GM21381 (cell line): ENCODE measurements around the gene RAB10.
"Not testable (repeated sequence)": the region's sequence is repeated elsewhere in the genome, so short reads cannot be mapped to it uniquely, and the experiment has no call there.

Source experiments
- ATAC-seq: cut with Tn5 transposase; IDR thresholded peaks from one replicate; pipeline ENCODE4 v1.9.1; 2021; ENCODE audit warnings: mild to moderate bottlenecking, moderate library complexity; ENCODE audit not compliant: unreplicated experiment

The RAB10 gene

DNA sequence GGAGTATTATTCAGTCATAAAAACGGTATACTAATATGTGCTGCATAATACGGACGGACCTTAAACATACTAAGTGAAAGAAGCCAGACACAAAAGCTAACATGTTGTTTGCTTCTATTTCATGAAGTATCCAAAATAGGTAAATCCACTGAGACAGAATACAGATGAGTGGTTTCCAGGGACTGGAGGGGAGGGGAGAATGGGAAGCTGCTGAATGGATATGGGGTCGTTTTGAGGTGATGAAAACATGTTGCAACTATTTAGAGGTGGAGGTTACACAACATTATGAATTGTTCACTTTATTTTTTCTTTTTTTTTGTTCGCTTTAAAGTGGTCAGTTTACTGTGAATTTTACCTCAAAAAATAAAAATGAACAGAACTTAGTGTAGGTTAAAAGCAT is 52.9 kb downstream of the RAB10 start:
- no peak for ATAC-seq

DNA sequence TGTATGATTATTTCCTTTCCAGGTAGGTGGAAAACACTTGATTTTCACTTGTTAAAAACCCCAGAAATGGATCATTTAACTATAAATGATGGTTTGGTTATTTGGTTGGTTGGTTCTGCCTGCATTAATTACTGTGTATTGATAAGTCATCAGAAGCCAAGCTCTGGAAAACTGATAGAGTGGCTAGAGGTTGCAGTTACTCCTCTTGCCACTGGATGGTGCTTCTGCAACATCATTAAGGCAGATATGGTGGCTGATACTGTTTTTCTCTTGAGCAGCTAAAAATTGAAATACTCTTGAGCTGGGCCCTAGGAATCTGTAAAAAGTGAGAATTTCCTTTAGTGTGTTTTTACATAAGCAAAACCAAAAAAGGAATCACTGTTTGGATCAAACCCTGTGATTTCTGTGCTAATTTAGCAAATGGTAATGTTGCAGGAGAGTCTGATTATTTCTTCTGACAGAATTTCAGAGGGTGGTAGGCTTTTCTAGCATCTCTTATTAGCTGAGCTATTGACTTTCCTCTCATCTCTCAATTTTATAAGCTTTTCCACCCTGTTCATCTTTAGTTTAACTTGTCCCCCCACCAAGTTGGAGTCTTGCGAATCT is 54.3 kb downstream of the RAB10 start:
- no peak for ATAC-seq

DNA sequence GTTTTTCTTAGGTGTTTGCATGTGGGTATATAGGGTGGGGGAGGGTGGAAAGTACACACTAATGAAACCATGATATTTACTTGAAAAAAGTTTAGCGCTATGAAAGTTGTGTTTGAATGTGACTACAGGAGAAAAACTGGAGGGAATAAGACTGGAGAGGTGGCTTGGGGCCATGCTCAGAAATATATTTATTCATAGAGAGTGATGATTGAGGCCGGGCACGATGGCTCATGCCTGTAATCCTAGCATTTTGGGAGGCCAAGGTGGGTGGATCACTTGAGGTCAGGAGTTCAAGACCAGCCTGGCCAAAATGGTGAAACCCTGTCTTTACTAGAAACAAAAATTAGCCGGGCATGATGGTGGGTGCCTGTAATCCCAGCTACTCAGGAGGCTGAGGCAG is 55.0 kb downstream of the RAB10 start:
- ATAC-seq = not testable (repeated sequence)

DNA sequence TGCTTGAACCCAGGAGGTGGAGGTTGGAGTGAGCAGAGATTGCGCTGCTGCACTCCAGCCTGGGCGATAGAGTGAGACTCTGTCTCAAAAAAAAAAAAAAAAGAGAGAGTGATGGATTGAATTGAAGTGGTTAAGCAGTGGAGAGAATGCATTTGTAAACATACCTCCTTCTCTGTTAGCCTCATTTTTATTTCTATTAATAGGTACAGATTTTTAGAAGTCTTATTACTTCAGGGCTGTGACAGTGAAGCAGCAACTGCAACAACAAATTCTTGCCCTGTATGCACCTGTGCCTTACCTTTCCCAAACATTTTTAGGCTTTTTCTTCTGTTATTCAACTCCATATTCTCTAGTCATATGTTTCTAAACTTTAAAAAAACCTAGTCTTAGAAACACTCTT is 55.5 kb downstream of the RAB10 start:
- no peak for ATAC-seq

DNA sequence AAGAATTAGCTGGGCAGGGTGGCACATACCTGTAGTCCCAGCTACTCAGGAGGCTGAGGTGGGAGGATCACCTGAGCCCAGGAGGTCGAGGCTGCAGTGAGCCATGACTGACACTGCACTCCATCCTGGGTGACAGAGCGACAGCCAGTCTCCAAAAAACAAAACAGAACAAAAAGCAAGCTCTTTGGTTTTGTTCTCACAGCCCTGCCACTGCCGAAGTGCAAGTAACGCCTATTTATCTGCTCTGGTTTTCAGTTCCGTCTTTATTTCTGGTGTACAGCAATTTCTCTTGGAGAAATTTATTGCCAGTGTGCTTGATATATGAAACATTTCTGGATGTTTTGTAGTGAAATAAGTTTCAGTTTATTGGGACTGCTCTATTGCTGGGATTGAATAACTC is 61.9 kb downstream of the RAB10 start:
- no peak for ATAC-seq

DNA sequence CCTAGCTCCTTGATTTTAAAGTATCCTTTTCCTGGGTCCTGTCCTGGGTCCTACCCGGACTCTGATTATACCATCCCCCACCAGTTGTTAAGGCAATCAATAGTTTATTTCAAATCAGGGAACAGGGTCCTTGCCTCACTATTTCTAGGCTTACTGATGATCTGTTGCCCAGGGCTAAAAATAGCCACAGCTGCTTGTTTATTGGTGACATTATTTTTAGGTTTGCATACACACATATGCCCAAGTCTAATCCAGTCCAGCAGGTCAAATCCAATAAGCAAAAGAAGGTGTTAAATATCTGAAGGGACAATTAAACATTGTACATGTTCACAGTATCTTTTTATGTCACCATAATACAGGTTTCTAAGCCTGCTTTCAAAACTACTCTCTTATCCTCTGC is 66.0 kb downstream of the RAB10 start:
- ATAC-seq = no peak

DNA sequence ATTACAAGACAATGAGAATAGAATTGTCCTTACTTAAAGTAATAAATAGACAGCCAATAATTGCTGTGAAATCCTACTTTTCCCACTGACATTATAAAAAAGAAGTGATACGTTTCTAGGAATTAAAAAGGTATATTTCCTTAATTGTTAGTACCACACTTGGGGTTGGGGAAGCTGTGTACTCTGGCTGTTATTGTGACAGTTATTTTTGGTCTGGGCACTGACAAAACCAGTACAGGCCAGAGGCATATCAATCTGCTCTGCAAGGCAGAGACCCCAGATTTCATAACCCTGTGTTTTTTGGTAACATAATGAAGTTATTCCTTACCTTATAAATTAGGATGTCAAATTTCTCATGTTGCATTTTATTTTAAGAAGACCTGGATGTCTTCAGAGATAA is 66.5 kb downstream of the RAB10 start:
- no peak for ATAC-seq

DNA sequence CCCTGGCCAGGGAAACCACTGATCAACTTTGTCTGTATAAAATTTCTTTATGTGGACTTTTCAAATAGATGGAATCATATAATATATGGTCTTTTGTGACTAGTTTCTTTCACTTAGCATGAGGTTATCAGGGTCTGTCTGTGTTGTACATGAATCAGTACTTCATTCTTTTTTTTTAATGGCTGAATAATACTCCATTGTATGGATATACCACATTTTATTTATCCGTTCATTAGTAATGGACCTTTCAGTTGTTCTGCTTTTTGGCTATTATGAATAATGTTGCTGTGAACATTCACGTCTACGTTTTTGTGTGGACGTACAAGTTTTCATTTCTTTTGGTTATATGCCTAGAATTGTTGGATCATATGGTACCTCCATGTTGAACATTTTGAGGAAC is 69.9 kb downstream of the RAB10 start:
- ATAC-seq = no peak

DNA sequence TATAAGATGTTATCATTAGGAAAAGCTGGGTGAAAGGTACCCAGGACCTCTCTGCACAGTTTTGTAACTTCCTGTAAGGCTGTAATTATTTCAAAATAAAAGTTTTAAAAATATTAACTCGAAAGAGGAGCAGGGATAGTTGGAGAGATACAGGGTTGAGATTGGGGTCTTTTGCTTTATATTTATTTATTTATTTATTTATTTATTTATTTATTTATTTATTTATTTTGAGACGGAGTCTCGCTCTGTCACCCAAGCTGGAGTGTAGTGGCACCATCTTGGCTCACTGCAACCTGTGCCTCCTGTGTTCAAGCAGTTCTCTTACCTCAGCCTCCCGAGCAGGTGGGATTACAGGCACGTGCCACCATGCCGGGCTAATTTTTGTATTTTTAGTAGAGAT is 74.8 kb downstream of the RAB10 start:
- not testable (repeated sequence) for ATAC-seq

DNA sequence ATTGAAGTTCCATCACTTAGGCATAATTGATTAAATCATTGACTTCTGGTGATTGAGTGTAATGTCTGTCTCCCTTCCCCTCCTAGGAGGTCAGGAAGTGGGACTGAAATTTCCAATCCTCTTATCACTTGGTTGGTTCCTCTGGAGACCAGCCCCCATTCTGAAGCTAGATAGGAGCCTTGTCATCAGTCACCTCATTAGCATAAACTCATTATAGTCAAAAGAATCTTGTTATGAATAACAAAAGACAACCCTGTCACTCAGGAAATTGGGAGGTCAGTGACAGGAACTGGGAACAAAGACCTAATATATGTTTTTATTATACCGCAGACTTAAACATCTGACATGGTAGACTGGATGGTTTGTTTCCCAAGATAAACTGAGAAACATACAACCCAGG is 78.3 kb downstream of the RAB10 start:
- ATAC-seq = no peak

DNA sequence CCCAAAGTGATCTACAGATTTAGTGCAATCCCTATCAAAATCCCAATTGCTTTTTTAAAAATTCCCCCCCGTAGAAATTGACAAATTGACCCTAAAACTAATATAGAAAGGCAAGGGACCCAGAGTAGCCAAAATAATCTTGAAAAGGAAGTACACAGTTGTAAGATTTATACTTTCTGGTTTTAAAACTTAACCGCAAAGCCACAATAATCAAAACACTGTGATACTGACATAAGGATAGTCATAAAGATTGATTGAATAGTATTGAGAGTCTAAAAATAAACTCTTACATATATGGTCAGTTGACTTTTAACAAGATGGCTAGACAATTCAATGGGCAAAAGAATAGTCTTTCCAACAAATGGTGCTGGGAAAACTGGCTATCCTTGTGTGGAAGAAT is 80.3 kb downstream of the RAB10 start:
- no peak for ATAC-seq

DNA sequence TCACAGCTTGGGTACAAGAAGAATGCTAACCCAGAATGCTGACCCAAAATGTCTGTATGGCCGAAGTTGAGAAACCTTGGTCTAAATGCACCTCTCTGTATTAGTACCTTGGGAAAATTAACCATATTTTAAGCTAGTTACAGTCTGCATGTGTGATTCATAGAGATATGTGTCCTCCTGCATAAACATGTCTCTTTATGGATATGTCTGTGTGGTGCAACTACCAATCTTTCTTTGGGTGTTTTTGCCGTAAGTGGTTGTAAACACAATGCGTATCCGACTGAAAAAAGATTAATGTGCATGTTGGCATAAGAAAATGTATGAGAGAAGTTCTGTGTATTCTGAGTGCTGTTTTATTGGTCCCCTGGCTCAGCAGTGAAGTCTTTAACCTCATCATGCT is 84.8 kb downstream of the RAB10 start:
- ATAC-seq = no peak

DNA sequence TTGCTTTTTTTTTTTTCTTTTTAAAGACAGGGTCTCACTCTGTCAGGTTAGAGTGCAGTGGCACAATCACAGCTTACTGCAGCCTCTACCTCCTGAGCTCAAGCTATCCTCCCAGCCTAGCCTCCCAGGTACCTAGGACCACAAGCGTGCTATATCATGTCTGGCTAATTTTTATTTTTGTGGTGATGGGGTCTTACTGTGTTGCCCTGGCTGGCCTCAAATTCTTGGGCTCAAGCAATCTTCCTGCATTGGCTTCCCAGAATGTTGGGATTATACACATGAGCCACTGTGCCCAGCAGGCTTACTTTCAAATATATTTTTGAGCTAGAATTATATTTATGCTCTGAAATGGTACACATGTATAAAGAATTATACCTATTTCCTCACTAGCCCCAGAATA is 85.6 kb downstream of the RAB10 start:
- ATAC-seq = no peak

DNA sequence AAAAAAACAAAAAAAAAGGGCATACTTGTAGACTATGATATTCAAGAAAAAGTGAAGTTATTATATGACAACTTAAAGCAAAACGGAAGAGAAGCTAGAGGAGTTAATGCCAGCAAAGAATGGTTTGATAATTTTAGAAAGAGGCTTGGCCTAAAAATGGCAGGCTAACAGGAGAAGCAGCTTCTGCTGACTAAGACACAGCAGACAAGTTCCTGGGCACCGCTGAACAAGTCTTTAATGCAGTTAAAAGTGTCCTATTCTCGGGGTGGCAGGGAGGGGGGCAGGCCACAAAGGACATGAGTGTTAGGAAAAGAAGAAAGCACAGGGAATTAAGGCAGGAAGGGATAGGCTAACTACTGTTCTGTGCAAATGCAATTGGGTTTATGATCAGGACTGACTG is 88.7 kb downstream of the RAB10 start:
- no peak for ATAC-seq

DNA sequence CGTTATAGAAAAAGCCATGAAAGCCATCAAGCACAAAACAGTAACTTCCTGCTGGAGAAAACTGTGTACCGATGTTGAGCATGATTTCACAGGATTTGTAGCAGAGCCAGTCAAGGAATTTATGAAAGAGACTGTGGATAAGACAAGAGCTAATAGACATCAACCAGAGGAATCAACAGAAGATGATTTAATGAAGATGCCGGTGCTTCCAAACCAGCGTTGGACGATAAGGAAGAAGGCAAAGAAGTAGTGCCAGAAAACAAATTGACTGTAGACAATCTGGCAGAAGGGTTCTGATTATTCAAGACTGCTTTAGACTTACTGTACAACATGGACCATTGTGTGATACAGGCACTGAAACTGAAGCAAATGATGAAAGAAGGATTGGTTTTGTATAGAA is 89.5 kb downstream of the RAB10 start:
- no peak for ATAC-seq

DNA sequence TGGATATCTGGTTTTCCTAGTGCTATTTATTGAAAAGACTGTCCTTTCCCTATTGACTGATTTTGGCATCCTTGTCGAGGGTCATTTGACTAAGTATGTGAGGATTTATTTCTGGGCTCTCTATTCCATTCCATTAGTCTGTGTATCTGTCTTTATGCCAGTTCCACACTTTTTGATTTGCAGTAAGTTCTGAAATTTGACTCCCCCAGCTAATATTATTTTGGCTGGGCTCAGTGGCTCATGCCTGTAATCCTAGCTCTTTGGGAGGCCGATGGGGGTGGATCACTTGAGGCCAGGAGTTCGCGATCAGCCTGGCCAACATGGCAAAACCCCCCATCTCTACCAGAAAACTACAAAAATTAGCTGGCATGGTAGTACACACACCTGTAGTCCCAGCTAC is 92.2 kb downstream of the RAB10 start:
- no peak for ATAC-seq

DNA sequence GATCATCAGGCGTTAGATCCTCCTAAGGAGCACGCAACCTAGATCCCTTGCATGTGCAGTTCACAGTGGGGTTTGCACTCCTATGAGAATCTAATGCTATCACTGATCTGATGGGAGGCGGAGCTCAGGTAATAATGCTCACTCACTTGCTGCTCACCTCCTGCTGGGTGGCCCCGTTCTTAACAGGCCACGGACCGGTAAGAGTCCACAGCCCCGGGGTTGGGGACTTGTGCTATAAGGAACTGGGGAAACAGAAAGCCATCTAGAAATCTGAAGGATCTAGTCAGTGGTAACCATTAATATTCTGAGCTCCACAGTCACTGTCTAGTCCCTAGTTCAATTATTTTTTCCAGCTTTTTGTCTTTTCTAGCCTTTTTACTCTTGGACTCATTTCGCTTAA is 94.3 kb downstream of the RAB10 start:
- ATAC-seq = no peak

DNA sequence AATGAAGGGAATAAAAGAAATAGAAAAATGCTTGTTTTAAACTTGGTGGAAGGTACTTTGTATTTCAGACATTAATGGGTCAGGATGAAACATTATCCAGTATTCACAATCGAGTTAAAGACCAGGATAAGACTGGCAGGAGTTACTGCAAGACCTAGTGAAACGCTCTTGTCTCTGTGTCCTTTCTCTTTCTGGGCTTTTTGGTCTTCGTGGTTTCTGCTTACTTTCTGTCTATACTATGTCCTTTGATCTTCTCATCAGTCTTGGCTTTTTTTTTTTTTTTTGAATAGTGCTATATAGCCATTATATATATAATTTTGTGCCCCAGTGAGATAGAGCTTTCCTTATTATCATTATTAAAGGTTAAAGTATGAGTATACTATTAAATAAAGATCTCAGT is 96.9 kb downstream of the RAB10 start:
- ATAC-seq = no peak

DNA sequence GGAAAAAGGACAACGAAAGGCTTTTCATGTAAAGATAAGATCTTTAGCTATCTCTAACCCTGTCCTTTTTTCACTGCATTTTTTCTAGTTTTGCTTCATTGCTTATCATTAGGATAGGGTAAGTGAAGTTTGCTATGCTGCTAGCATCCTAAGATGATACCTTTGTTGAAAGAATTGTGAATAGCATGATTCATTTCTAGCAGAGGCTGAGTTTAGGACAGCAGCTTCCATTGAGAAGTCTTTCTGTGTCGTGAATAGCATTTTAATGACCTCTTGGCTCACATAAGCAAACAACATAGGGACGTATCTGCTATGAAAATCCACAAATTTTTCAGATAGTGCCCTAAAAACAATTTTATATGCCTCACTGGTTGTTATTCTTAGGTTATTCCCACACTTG is 102.6 kb downstream of the RAB10 start:
- ATAC-seq = no peak

DNA sequence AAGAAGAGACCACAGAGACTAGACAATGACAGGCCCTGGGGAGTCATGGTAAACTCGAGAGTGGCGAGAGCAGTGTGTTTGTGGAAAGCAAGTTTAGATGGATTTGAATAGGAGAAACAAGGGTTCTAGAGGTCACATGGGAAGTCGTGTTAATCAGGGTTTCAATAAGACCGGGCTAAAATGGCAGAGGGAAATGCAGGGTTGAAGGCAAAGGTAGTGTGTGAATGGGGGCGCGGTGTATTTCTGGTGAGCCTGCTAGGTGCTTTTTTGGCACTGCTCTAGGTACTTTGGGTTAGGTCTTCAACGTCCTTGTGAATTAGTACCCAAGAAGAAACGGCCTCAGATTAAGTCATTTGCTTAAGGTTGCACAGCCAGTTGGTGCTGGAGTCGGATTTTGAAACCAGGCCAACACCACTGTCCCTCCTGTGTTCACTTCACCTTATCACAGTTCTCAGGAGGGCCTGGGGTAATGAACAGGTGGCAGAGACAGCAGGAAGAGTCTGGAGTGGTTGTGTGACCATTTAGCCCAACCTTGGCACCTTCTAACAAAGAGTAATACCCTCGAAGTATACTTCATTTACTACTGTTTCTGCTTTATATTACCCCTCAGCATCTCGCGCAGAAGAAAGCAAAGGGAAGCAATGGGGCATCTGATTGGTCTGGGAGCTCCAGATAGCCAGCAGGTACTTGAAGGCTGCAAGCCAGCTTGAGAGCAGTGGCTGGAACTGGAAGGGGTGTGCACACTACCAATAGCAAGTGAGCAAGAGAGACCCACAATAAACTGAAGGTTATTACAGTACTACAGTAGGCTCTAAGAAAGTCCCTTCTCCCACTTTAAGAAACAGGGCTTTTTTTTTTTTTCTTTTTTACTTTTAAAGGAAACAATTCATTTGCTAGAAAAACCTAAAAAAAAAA is 105.6 kb downstream of the RAB10 start:
- ATAC-seq = no peak

DNA sequence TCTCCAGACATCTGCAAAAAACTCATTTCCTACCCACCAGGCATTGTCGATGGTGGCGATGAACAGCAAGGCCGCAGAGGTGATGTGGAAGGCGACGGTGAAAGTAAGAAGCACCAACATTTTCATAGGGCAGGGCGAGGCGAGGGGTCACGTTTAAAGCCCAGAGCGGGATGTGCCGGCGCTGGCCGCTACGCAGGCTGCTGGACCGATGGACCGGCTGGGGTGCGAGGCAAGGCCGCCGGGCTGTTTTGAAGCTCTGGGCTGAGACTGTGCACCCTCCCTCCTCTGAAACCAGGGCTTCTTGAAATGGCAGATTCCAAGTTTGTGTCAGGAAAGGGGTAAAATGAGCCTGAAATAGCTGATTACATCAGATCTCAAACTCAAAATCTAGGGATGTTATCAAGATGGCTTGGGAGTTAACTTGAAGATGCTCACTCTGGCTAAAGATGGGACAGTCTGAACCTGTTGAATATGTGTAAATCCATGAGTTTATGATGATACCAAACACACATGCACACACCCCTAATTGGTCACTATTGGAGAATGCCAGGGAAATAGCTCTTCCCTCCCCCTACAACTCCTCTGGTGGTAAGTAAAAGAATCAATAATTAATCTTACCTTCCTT is 107.4 kb downstream of the RAB10 start:
- ATAC-seq = no peak

DNA sequence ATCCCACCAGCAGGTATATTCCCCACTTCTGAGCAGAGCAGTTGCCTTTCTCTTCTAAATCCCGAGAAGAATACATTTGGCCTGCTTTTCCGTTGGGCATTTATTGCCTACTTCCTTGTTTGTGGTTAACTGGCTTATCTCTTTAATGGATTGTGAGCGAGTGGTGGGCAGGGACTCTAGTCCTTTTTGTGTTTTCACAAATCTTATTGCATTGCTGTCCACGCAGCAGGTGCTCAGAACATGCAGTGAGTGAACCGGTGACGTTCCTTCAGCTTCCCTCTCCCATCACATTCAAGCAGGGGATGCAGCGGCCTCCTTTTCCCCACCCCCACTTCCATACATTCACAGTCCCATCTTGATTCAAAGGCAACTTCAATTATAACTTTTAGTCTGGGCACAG is 110.1 kb downstream of the RAB10 start:
- no peak for ATAC-seq
